GM23338 (cell line): ENCODE data around the gene FRAS1. TPM values are rescaled to one million over a fixed set of nuclear protein-coding genes. Genes with fewer than 3 reads are reported as not detected.

Experiments
- ATAC-seq: fragments of 200-7000 bp; cut with Tn5 transposase; 3 replicates; pipeline ENCODE4 v1.9.1; 2020
- DNase-seq: peaks from one replicate; pipeline ENCODE4 v3.0.0-alpha.2; 2015; ENCODE audit warnings: low spot score
- H2AFZ ChIP-seq: fragments of 200-600 bp; sonication (generic); 2 replicates; pipeline ENCODE4 v1.8.0; 2016; ENCODE audit warnings: antibody characterized with exemption, mild to moderate bottlenecking, moderate library complexity
- H3F3A ChIP-seq: fragments of 200-600 bp; sonication (generic); replicated peaks from 2 replicates; pipeline ENCODE4 v1.8.0; 2017; ENCODE audit warnings: antibody characterized with exemption, mixed run types, low read depth
- H3K27ac ChIP-seq: fragments of 200-600 bp; sonication (generic); 2 replicates; pipeline ENCODE4 v1.6.1; 2016; ENCODE audit warnings: low read depth
- H3K27me3 ChIP-seq: fragments of 200-600 bp; sonication (generic); 2 replicates; pipeline ENCODE4 v1.8.0; 2016; ENCODE audit warnings: mild to moderate bottlenecking, mixed run types, moderate library complexity; ENCODE audit not compliant: insufficient read depth
- H3K36me3 ChIP-seq: fragments of 200-600 bp; sonication (generic); 2 replicates; pipeline ENCODE4 v1.8.0; 2016; ENCODE audit warnings: mild to moderate bottlenecking; ENCODE audit not compliant: insufficient read depth
- H3K4me1 ChIP-seq: fragments of 200-600 bp; sonication (generic); 2 replicates; pipeline ENCODE4 v1.8.0; 2016; ENCODE audit warnings: mild to moderate bottlenecking, moderate library complexity; ENCODE audit not compliant: insufficient read depth
- H3K4me2 ChIP-seq: fragments of 200-600 bp; sonication (generic); 2 replicates; pipeline ENCODE4 v1.7.1; 2017; ENCODE audit warnings: mixed run types
- H3K4me3 ChIP-seq: fragments of 200-600 bp; sonication (generic); 2 replicates; pipeline ENCODE4 v1.6.1; 2016; ENCODE audit warnings: mixed run types
- H3K79me2 ChIP-seq: fragments of 200-600 bp; sonication (generic); replicated peaks from 2 replicates; pipeline ENCODE4 v1.8.0; 2017; ENCODE audit warnings: mild to moderate bottlenecking; ENCODE audit not compliant: insufficient read depth
- H3K9me2 ChIP-seq: fragments of 200-600 bp; sonication (generic); 2 replicates; pipeline ENCODE4 v1.8.0; 2017; ENCODE audit not compliant: insufficient read depth
- H4K20me1 ChIP-seq: fragments of 200-600 bp; sonication (generic); replicated peaks from 2 replicates; pipeline ENCODE4 v1.8.0; 2017; ENCODE audit warnings: mild to moderate bottlenecking; ENCODE audit not compliant: insufficient read depth
- H3K27ac Mint-ChIP-seq: 2 replicates; pipeline ENCODE4 v1.8.0; 2020; ENCODE audit warnings: inconsistent platforms, mild to moderate bottlenecking, moderate library complexity, mixed read lengths
- H3K27me3 Mint-ChIP-seq: 3 replicates; pipeline ENCODE4 v1.8.0; 2022; ENCODE audit warnings: low read depth, mild to moderate bottlenecking, moderate library complexity, mixed read lengths, inconsistent platforms; ENCODE audit not compliant: insufficient read depth, poor library complexity
- H3K36me3 Mint-ChIP-seq: 3 replicates; pipeline ENCODE4 v1.8.0; 2021; ENCODE audit warnings: low read depth, mild to moderate bottlenecking, inconsistent platforms, moderate library complexity, mixed read lengths
- H3K4me1 Mint-ChIP-seq: 3 replicates; pipeline ENCODE4 v1.8.0; 2020; ENCODE audit warnings: mild to moderate bottlenecking, inconsistent platforms, mixed read lengths
- H3K4me3 Mint-ChIP-seq: 3 replicates; pipeline ENCODE4 v1.8.0; 2021; ENCODE audit warnings: moderate library complexity, mild to moderate bottlenecking, inconsistent platforms, mixed read lengths
- H3K9me3 Mint-ChIP-seq: 3 replicates; pipeline ENCODE4 v1.8.0; 2020; ENCODE audit warnings: moderate library complexity, mild to moderate bottlenecking, inconsistent platforms, mixed read lengths
- CTCF ChIP-seq, 2 experiments: fragments of 200-600 bp in 1 of 2; sonication (generic) in 1 of 2; conservative IDR thresholded peaks; 2 replicates each; pipeline versions ENCODE4 v1.5.1 to v1.6.1; 2016 to 2017; ENCODE audit warnings: antibody characterized with exemption in 2 of 2, low read depth in 2 of 2, mild to moderate bottlenecking in 2 of 2, moderate library complexity in 1 of 2
- ETS1 ChIP-seq: IDR thresholded peaks from 2 replicates; pipeline ENCODE4 v1.6.1; 2016; ENCODE audit warnings: antibody characterized with exemption
- EZH2phosphoT487 ChIP-seq: fragments of 200-600 bp; sonication (generic); IDR thresholded peaks from one replicate; pipeline ENCODE4 v1.8.1; 2018; ENCODE audit warnings: antibody characterized with exemption; ENCODE audit not compliant: unreplicated experiment
- POLR2AphosphoS5 ChIP-seq: IDR thresholded peaks from 2 replicates; pipeline ENCODE4 v1.6.1; 2016; ENCODE audit warnings: antibody characterized with exemption, low read depth
- ZNF114 ChIP-seq: fragments of 250-450 bp; sonication (Bioruptor Pico); IDR thresholded peaks from 2 replicates; pipeline ENCODE4 v1.5.0; 2020; ENCODE audit warnings: mild to moderate bottlenecking, moderate library complexity
- ZNF331 ChIP-seq: fragments of 250-450 bp; sonication (Bioruptor Pico); IDR thresholded peaks from 2 replicates; pipeline ENCODE4 v1.5.0; 2020; ENCODE audit warnings: low read depth, mild to moderate bottlenecking, moderate library complexity
- ZNF462 ChIP-seq: fragments of 250-450 bp; sonication (Bioruptor Pico); IDR thresholded peaks from 2 replicates; pipeline ENCODE4 v1.5.0; 2020; ENCODE audit warnings: mild to moderate bottlenecking, moderate library complexity
- polyA plus RNA-seq: library from polyadenylated mRNA; unstranded; fragments of >200 nt; fragmentation: Nextera tagmentation; extraction: Ambion mirVana; gene quantifications from 2 replicates; pipeline ENCODE4 v1.2.1, GENCODE V29; 2016
- total RNA-seq: library from RNA; depleted of rRNA; stranded (reverse); fragments of >200 nt; shearing (Covaris generic); gene quantifications from 2 replicates; pipeline ENCODE4 v1.2.3, GENCODE V29; 2014
- TF ChIP-seq, protein P1 (sequence below): IDR thresholded peaks from one replicate; pipeline ENCODE4 v1.6.1; 2018; ENCODE audit warnings: antibody characterized with exemption; ENCODE audit not compliant: unreplicated experiment

Gene FRAS1
- total and polyA plus RNA-seq, 2 experiments from 2014 or later = 12.4 to 108 TPM

DNA sequence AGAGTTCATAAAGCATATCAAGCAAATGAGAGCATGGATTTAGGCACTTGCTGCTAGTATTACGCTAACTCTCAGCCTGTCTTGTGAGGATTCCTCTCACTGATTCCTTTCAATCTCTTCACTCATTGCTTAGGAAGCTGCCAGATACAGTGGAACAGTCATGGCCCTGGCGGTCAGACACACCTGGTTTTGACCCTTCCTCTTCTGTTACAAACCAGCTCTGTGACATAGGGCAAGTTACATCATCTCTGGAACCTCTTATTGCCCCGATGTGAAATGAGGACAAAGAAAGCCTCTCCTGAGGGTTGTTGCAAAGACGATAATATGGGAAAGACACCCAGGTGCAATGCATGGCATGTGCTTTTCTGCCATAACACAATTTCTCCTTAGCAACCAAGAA, 12.2 kb downstream of the FRAS1 start:
- H3K36me3 ChIP-seq = no peaks in the 10 kb centered on the region
- H3K27ac ChIP-seq = no peak overlapping the region
- no peak for TF ChIP-seq ZNF462 (CRISPR knock-in tag)
- TF ChIP-seq, protein P1, sequence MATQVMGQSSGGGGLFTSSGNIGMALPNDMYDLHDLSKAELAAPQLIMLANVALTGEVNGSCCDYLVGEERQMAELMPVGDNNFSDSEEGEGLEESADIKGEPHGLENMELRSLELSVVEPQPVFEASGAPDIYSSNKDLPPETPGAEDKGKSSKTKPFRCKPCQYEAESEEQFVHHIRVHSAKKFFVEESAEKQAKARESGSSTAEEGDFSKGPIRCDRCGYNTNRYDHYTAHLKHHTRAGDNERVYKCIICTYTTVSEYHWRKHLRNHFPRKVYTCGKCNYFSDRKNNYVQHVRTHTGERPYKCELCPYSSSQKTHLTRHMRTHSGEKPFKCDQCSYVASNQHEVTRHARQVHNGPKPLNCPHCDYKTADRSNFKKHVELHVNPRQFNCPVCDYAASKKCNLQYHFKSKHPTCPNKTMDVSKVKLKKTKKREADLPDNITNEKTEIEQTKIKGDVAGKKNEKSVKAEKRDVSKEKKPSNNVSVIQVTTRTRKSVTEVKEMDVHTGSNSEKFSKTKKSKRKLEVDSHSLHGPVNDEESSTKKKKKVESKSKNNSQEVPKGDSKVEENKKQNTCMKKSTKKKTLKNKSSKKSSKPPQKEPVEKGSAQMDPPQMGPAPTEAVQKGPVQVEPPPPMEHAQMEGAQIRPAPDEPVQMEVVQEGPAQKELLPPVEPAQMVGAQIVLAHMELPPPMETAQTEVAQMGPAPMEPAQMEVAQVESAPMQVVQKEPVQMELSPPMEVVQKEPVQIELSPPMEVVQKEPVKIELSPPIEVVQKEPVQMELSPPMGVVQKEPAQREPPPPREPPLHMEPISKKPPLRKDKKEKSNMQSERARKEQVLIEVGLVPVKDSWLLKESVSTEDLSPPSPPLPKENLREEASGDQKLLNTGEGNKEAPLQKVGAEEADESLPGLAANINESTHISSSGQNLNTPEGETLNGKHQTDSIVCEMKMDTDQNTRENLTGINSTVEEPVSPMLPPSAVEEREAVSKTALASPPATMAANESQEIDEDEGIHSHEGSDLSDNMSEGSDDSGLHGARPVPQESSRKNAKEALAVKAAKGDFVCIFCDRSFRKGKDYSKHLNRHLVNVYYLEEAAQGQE = no peak
- no peak for TF ChIP-seq POLR2AphosphoS5
- no peak for TF ChIP-seq ZNF331 (CRISPR knock-in tag)
- no peak for TF ChIP-seq CTCF (conservative IDR thresholded peaks at IDR 0.05; ENCODE audit: low read depth in 2 of 2)
- no peak for TF ChIP-seq ETS1
- no peak for TF ChIP-seq EZH2phosphoT487
- TF ChIP-seq ZNF114 (CRISPR knock-in tag) = no peak
- H2AFZ ChIP-seq = no peak overlapping the region
- DNase-seq (no peak), ATAC-seq (no peak)
- no peaks in the 10 kb centered on the region for H4K20me1 ChIP-seq
- no peaks in the 10 kb centered on the region for H3K9me3 Mint-ChIP-seq
- H3K4me1 ChIP-seq = peaks cover 42% of the 10 kb centered on the region
- 0 out of 2 replicates have a peak overlapping the region, but pooled peaks have one; percentile 54 for H3K27ac Mint-ChIP-seq
- no peak overlapping the region for H3K4me2 ChIP-seq
- H3F3A ChIP-seq = no peaks in the 10 kb centered on the region
- H3K79me2 ChIP-seq = peaks cover 92% of the 10 kb centered on the region
- H3K4me3 ChIP-seq = no peak overlapping the region
- H3K27me3 Mint-ChIP-seq = peaks cover 2% of the 10 kb centered on the region
- H3K4me3 Mint-ChIP-seq = no peak overlapping the region
- H3K27me3 ChIP-seq = no peaks in the 10 kb centered on the region
- no peaks in the 10 kb centered on the region for H3K9me2 ChIP-seq
- H3K36me3 Mint-ChIP-seq = peaks cover 26% of the 10 kb centered on the region; the same call in 2 of the 3 replicates
- H3K4me1 Mint-ChIP-seq = peaks cover 56% of the 10 kb centered on the region
